Measurements from ENCODE around the gene EXT2.
A peak's percentile ranks its signal among the peaks of the same experiment; 100 is the strongest.

The EXT2 gene

DNA sequence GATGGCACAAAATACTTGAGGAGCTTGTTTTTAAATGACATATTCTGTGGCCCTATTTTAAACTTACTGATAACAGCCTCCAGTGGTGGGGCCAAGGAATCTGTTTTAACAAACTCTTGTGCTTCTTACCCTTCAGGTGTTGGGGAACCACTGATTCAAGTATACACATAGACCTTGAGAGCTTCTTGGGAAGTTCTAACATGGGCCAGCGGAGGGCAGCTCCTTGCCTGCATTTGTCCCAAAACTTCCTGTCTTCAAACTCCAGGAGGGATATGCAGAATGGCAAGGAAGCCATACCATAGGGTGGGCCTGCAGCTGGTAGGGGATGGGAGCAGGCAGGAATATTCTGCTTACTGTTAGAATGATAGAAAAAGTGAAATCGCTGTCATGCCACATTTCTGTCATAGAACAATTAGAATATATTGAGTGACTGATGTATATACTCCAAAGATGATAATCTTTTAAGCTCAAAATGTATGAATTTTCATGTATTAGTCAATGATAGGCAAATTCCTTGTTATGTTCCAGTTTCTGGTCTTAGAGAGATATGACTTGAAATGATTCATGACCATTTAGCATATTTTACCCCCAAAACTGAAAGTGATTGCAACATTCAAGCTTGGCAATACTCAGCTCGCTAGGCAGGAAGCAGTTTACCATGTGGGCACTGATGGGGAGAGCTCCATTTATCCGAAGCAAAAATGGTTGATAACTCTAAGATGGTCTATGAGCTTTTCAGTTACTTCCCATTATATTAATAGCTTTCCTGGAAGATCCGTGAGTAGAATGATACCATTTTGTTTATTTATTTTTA lies 9.2 kb downstream of the EXT2 start:
- DNase-seq (ENCODE audit: low read depth), result peak; percentile 18
- TF ChIP-seq, protein P1, sequence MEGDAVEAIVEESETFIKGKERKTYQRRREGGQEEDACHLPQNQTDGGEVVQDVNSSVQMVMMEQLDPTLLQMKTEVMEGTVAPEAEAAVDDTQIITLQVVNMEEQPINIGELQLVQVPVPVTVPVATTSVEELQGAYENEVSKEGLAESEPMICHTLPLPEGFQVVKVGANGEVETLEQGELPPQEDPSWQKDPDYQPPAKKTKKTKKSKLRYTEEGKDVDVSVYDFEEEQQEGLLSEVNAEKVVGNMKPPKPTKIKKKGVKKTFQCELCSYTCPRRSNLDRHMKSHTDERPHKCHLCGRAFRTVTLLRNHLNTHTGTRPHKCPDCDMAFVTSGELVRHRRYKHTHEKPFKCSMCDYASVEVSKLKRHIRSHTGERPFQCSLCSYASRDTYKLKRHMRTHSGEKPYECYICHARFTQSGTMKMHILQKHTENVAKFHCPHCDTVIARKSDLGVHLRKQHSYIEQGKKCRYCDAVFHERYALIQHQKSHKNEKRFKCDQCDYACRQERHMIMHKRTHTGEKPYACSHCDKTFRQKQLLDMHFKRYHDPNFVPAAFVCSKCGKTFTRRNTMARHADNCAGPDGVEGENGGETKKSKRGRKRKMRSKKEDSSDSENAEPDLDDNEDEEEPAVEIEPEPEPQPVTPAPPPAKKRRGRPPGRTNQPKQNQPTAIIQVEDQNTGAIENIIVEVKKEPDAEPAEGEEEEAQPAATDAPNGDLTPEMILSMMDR (IDR thresholded peaks at IDR 0.05; ENCODE audit: low read depth, low read length), result no peak
- TF ChIP-seq, protein P2, sequence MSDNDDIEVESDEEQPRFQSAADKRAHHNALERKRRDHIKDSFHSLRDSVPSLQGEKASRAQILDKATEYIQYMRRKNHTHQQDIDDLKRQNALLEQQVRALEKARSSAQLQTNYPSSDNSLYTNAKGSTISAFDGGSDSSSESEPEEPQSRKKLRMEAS (IDR thresholded peaks at IDR 0.05; ENCODE audit: low read depth, low read length), result no peak
- TF ChIP-seq POLR2A (IDR thresholded peaks at IDR 0.05; ENCODE audit: extremely low read depth, insufficient read length) (no peak), MYC (IDR thresholded peaks at IDR 0.05; ENCODE audit: low read depth, low read length) (no peak)
- no peak overlapping the region for H3K4me3 ChIP-seq (ENCODE audit: low read depth, low read length)

DNA sequence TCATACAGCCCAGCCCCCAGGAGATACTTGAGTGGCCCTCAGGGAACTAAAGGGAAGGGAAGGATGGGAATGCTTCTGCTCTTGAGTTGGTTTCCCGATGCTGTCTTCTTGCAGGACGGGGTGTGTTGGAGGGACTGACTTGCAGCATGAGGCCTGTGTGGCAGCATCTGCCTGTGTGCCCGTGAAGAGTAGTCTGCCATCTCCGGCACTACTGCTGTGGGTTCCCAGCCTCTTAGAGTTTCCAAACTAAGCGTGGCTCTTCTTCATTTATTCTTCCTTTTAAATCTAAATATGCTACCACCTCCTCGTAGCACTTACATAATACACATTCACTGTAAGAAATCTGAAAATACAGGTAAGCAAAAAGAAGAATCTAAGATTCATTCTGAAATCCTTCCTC lies 12.8 kb downstream of the EXT2 start:
- no peak overlapping the region for H3K4me3 ChIP-seq (ENCODE audit: low read depth, low read length)
- no peak for DNase-seq (ENCODE audit: low read depth)
- no peak for TF ChIP-seq POLR2A (IDR thresholded peaks at IDR 0.05; ENCODE audit: extremely low read depth, insufficient read length)
- TF ChIP-seq, protein P1 (IDR thresholded peaks at IDR 0.05; ENCODE audit: low read depth, low read length), result no peak
- TF ChIP-seq, protein P2 (IDR thresholded peaks at IDR 0.05; ENCODE audit: low read depth, low read length), result no peak
- TF ChIP-seq MYC (IDR thresholded peaks at IDR 0.05; ENCODE audit: low read depth, low read length), result no peak

DNA sequence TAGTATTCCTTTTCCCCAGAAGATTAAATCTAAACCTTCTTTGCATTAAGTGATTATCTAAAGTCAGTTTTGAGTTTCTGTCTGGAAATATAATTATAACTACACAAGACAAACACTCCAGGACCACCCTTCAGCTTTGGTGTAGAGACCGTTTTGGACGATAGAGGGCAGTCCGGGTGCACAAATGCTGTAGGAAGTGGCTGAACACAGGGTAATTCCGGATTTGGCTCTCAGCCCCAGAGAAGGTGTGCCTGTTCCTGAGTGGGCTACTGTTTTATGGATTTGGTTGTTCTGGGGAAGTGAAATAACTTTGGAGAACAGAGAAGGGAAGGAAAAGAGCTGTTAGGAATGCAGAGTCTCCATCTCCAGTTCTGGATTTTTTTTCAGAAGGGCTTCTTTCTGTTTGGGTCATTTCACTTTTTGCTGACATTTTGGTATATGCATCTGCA lies 14.8 kb downstream of the EXT2 start:
- TF ChIP-seq, protein P2 (IDR thresholded peaks at IDR 0.05; ENCODE audit: low read depth, low read length), result no peak
- TF ChIP-seq, protein P1 (IDR thresholded peaks at IDR 0.05; ENCODE audit: low read depth, low read length), result peak; percentile 85
- peak; percentile 60 for DNase-seq (ENCODE audit: low read depth)
- H3K4me3 ChIP-seq (ENCODE audit: low read depth, low read length), result no peak overlapping the region

DNA sequence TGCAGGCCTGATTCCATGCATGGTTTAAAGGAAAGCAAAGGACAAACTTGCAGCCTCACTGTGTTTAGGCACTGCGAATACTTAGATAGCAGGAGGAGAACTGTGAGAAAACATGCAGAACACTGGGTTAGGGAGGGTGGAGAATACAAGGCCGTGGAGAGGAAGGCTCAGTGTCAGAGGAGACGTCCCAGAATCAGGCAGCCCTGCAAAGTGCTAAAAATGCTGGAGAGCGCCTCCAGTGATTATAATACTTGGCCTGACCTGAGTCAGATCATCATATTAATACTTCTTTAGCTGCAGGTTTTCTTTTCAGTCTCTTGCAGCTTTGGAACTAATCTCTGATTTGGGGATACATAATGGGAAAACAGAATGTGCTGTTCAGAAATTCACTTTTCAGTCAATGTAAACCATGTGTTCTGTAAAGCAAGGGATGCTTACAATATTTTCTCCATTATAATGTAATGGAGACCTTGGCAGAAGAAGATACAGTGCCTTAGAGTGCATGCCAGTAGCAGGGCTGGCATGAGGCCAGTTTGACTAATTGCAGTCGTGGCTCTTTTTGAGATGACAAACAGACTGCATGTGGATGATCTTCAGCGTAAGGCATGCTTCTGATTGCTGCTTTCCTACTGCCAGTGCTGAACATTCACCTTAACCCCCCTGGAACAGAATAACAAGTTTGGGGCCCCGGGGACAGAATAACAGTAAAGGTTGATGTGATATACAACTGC lies 16.8 kb downstream of the EXT2 start:
- no peak overlapping the region for H3K4me3 ChIP-seq (ENCODE audit: low read depth, low read length)
- TF ChIP-seq MYC (IDR thresholded peaks at IDR 0.05; ENCODE audit: low read depth, low read length) (no peak), POLR2A (IDR thresholded peaks at IDR 0.05; ENCODE audit: extremely low read depth, insufficient read length) (no peak)
- TF ChIP-seq, protein P2 (IDR thresholded peaks at IDR 0.05; ENCODE audit: low read depth, low read length), result no peak
- TF ChIP-seq, protein P1 (IDR thresholded peaks at IDR 0.05; ENCODE audit: low read depth, low read length), result no peak
- DNase-seq (ENCODE audit: low read depth), result no peak

DNA sequence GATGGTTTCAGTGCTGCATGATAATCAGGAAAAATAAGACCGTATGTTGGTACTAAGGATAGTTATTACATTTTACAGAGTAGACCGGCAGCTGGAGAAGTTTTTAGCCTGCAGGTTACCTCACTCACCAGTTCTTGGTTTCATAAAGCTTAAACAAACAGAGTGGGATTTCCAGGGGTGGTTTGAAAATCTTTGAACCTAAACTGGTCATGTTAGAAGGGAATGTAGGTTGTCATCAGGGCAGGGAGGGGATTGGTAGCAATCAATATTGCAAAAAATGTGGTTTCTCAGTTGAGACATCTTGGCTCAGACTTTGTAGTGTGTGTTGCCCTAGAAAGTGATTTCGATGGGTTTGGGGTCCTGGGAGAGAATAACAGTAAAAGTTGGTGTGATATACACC lies 17.5 kb downstream of the EXT2 start:
- TF ChIP-seq, protein P2 (IDR thresholded peaks at IDR 0.05; ENCODE audit: low read depth, low read length), result no peak
- TF ChIP-seq MYC (IDR thresholded peaks at IDR 0.05; ENCODE audit: low read depth, low read length) (no peak), POLR2A (IDR thresholded peaks at IDR 0.05; ENCODE audit: extremely low read depth, insufficient read length) (no peak)
- TF ChIP-seq, protein P1 (IDR thresholded peaks at IDR 0.05; ENCODE audit: low read depth, low read length), result no peak
- no peak for DNase-seq (ENCODE audit: low read depth)

More for the DNA sequence above, 17.5 kb downstream of the EXT2 start:
- no peak overlapping the region for H3K4me3 ChIP-seq (ENCODE audit: low read depth, low read length)

All from NB4 (cell line).